Astrocyte of the spinal cord (primary cell): ENCODE data around the gene BAIAP2.

Experiments used
- DNase-seq: peaks from one replicate; pipeline ENCODE4 v3.0.0; 2011; ENCODE audit warnings: low read depth, low spot score
- H3K4me3 ChIP-seq: 2 replicates; pipeline ENCODE4 v1.5.1; 2011; ENCODE audit warnings: low read depth, mild to moderate bottlenecking, low read length, moderate library complexity
- CTCF ChIP-seq: IDR thresholded peaks from 2 replicates; pipeline ENCODE4 v1.5.1; 2012; ENCODE audit warnings: low read depth, mild to moderate bottlenecking, low read length, inconsistent platforms
- in situ Hi-C: cut with HindIII; loops from 2 replicates; pipeline ENCODE4 v1.10.0; 2017; ENCODE audit warnings: low sequenced_read_pairs

BAIAP2 gene

GRCh38 chr17:81081222-81082176 is 46.5 kb downstream of the BAIAP2 start:
- DNase-seq: no peak
- in situ Hi-C loops: no loop called here
- no peak for TF ChIP-seq CTCF
- no peak overlapping the region for H3K4me3 ChIP-seq

GRCh38 chr17:81082177-81083073 is 47.5 kb downstream of the BAIAP2 start:
- DNase-seq: peak; percentile 27
- in situ Hi-C loops: no loop called here
- H3K4me3 ChIP-seq: no peak overlapping the region

GRCh38 chr17:81083125-81083765 is 48.3 kb downstream of the BAIAP2 start:
- peak; percentile 25 for DNase-seq
- no peak for TF ChIP-seq CTCF
- in situ Hi-C loops: no loop called here
- H3K4me3 ChIP-seq: no peak overlapping the region

More at GRCh38 chr17:81082177-81083073, 47.5 kb downstream of the BAIAP2 start:
- TF ChIP-seq CTCF: no peak

GRCh38 chr17:81084680-81085419 is 49.9 kb downstream of the BAIAP2 start:
- in situ Hi-C loops: no loop called here
- TF ChIP-seq CTCF: no peak
- H3K4me3 ChIP-seq: no peak overlapping the region
- DNase-seq: no peak

- TF ChIP-seq CTCF: no peak
- no peak overlapping the region for H3K4me3 ChIP-seq
- no peak for DNase-seq
- in situ Hi-C loops: no loop called here
Measured at GRCh38 chr17:81085420-81085911, 50.5 kb downstream of the BAIAP2 start.
